IMR-90 (cell line): ENCODE data around the gene EHD4.

Experiments used
- BHLHE40 ChIP-seq: fragments of 150-350 bp; IDR thresholded peaks from 2 replicates; pipeline ENCODE4 v1.6.1; 2016; ENCODE audit warnings: mild to moderate bottlenecking, low read depth, low read length
- CEBPB ChIP-seq: IDR thresholded peaks from 2 replicates; pipeline ENCODE4 v1.6.1; 2012; ENCODE audit warnings: low read depth, low read length, improper control_type of control experiment
- CTCF ChIP-seq: conservative IDR thresholded peaks from 2 replicates; pipeline ENCODE4 v1.5.1; 2012; ENCODE audit warnings: mild to moderate bottlenecking, low read depth, low read length, improper control_type of control experiment
- MXI1 ChIP-seq: IDR thresholded peaks from 2 replicates; pipeline ENCODE4 v1.6.1; 2012; ENCODE audit warnings: low read depth, mild to moderate bottlenecking, low read length, moderate library complexity, borderline replicate concordance
- POLR2A ChIP-seq: IDR thresholded peaks from 2 replicates; pipeline ENCODE4 v1.6.1; 2012; ENCODE audit warnings: mild to moderate bottlenecking, low read depth, low read length
- RFX5 ChIP-seq: IDR thresholded peaks from 2 replicates; pipeline ENCODE4 v1.8.0; 2012; ENCODE audit warnings: low read depth, mild to moderate bottlenecking, low read length, moderate library complexity
- SMC3 ChIP-seq: fragments of 150-350 bp; IDR thresholded peaks from 2 replicates; pipeline ENCODE4 v1.6.1; 2016; ENCODE audit warnings: low read depth, mild to moderate bottlenecking, antibody characterized with exemption, low read length, moderate library complexity
- USF2 ChIP-seq: fragments of 150-350 bp; IDR thresholded peaks from 2 replicates; pipeline ENCODE4 v1.6.1; 2017; ENCODE audit warnings: mild to moderate bottlenecking, antibody characterized with exemption, low read length, low read depth

- TF ChIP-seq CTCF (no peak), POLR2A (no peak), CEBPB (no peak), SMC3 (no peak), MXI1 (no peak), USF2 (no peak), BHLHE40 (no peak), RFX5 (no peak)
Observed at GRCh38 chr15:41942886-41943285, 29.5 kb downstream of the EHD4 start.
